ENCODE measurements around the gene EFCAB5. TPM values are rescaled to one million over a fixed set of nuclear protein-coding genes. Genes with fewer than 3 reads are reported as not detected.

The EFCAB5 gene
- total RNA-seq, 5 donors from 2014 or later (not counting 1 experiment from before 2014, with no cell fraction given): 0.63 to 1.2 (median 1.0) TPM

- H3K4me1 Mint-ChIP-seq: peaks cover 24 to 40% (median 30%) of the 10 kb centered on the region in 3 donors
- ATAC-seq (replicated peaks in 1 of 4) (no peak), DNase-seq (no peak)
- CTCF ChIA-PET: interaction anchor here in 1 of 2 donors (0.6 kb wide), 1 partner anchor 58 kb away, joined by 12 read pairs; no protein-coding TSS in a partner anchor
- peaks cover 33% of the 10 kb centered on the region for H3K36me3 Mint-ChIP-seq
- no peak overlapping the region for H3K27ac ChIP-seq (ENCODE audit: low read length)
- H3K27me3 Mint-ChIP-seq: no peaks in the 10 kb centered on the region
- no peaks in the 10 kb centered on the region for H3K9me3 ChIP-seq
- no peak overlapping the region for H3K4me3 Mint-ChIP-seq
- H3K36me3 ChIP-seq (ENCODE audit: control insufficient read depth in 2 of 2, extremely low read depth in 1 of 2, insufficient read depth in 1 of 2, low read length in 1 of 2): no peaks in the 10 kb centered on the region
- H3K27ac Mint-ChIP-seq: no peak overlapping the region
- no peak overlapping the region for H3K4me3 ChIP-seq (ENCODE audit: control insufficient read depth in 1 of 2, extremely low read depth in 1 of 2, low read length in 1 of 2)
- no peaks in the 10 kb centered on the region for H3K27me3 ChIP-seq (replicated peaks in 1 of 2; ENCODE audit: control insufficient read depth in 2 of 2, extremely low read depth in 1 of 2, insufficient read depth in 2 of 2, low read length in 1 of 2)
- POLR2A ChIA-PET: no interaction called here
- no peaks in the 10 kb centered on the region for H3K9me3 Mint-ChIP-seq
- H3K4me1 ChIP-seq (ENCODE audit: control insufficient read depth in 1 of 2, extremely low read depth in 1 of 2, insufficient read depth in 2 of 2, low read length in 2 of 2): no peaks in the 10 kb centered on the region
Observed at GRCh38 chr17:30153463-30153862, 212.0 kb downstream of the EFCAB5 start.

- H3K4me3 Mint-ChIP-seq: no peak overlapping the region
- H3K27ac Mint-ChIP-seq: no peak overlapping the region
- no CpG with 5 or more reads among the region's 2 CpGs for WGBS (ENCODE audit: insufficient coverage)
- Histone ChIP-seq H3K4me3 (ENCODE audit: control insufficient read depth in 1 of 2, extremely low read depth in 1 of 2, low read length in 1 of 2) (no peak overlapping the region), H3K36me3 (ENCODE audit: control insufficient read depth in 2 of 2, extremely low read depth in 1 of 2, insufficient read depth in 1 of 2, low read length in 1 of 2) (no peaks in the 10 kb centered on the region), H3K27me3 (replicated peaks in 1 of 2; ENCODE audit: control insufficient read depth in 2 of 2, extremely low read depth in 1 of 2, insufficient read depth in 2 of 2, low read length in 1 of 2) (no peaks in the 10 kb centered on the region), H3K27ac (ENCODE audit: low read length) (no peak overlapping the region), H3K4me1 (ENCODE audit: control insufficient read depth in 1 of 2, extremely low read depth in 1 of 2, insufficient read depth in 2 of 2, low read length in 2 of 2) (no peaks in the 10 kb centered on the region), H3K9me3 (no peaks in the 10 kb centered on the region)
- ChIA-PET CTCF (no interaction called here), POLR2A (no interaction called here)
- ATAC-seq (replicated peaks in 1 of 4) (no peak), DNase-seq (no peak)
- peaks cover 0 to 7% (median 4%) of the 10 kb centered on the region in 3 donors for H3K9me3 Mint-ChIP-seq
- peaks cover 51% of the 10 kb centered on the region for H3K36me3 Mint-ChIP-seq
- no peaks in the 10 kb centered on the region for H3K27me3 Mint-ChIP-seq
- H3K4me1 Mint-ChIP-seq: peaks cover 37 to 46% (median 41%) of the 10 kb centered on the region in 3 donors
Observed at GRCh38 chr17:30155389-30155788, 214.0 kb downstream of the EFCAB5 start.

Other genes starting within 250 kb of the EFCAB5 start
- gene SSH2, start 11.4 kb upstream of the EFCAB5 start, total RNA-seq: 100 to 1,000 TPM in 1 of 5 donors, 10 to 100 TPM in 4; 76.2 to 115 (median 82.7) TPM
- 10 to 100 TPM; 24.6 to 31.9 (median 28.5) TPM for gene NSRP1, start 175.2 kb downstream of the EFCAB5 start, total RNA-seq